SW 1271 (cell line): ENCODE measurements around the gene NFKBIZ.

Experiments used
- DNase-seq, 2 experiments: peaks; one replicate each; lab custom pipeline; 2025; lab: John Stamatoyannopoulos, UW

Gene NFKBIZ

GRCh38 chr3:101827211-101828174 is 21.8 kb upstream of the NFKBIZ start:
- DNase-seq, result peak; percentile 61 to 85

- no peak for DNase-seq
Observed at GRCh38 chr3:101828276-101828675, 21.0 kb upstream of the NFKBIZ start.

- DNase-seq, result no peak
Observed at GRCh38 chr3:101828691-101829436, 20.4 kb upstream of the NFKBIZ start.

GRCh38 chr3:101829437-101829830 is 19.9 kb upstream of the NFKBIZ start:
- no peak for DNase-seq

- DNase-seq, result no peak
Observed at GRCh38 chr3:101829874-101830273, 19.4 kb upstream of the NFKBIZ start.

- no peak for DNase-seq
Observed at GRCh38 chr3:101833446-101833974, 15.8 kb upstream of the NFKBIZ start.

- DNase-seq, result no peak
Observed at GRCh38 chr3:101835676-101836075, 13.6 kb upstream of the NFKBIZ start.

GRCh38 chr3:101836160-101836559 is 13.2 kb upstream of the NFKBIZ start:
- DNase-seq, result no peak

GRCh38 chr3:101836652-101837598 is 12.4 kb upstream of the NFKBIZ start:
- DNase-seq, result no peak

- no peak for DNase-seq
Observed at GRCh38 chr3:101838691-101839090, 10.6 kb upstream of the NFKBIZ start.

GRCh38 chr3:101840066-101840465 is 9.2 kb upstream of the NFKBIZ start:
- DNase-seq, result no peak

- DNase-seq, result peak; percentile 17 to 37
Observed at GRCh38 chr3:101842245-101842934, 6.9 kb upstream of the NFKBIZ start.

- DNase-seq, result no peak
Observed at GRCh38 chr3:101842935-101843330, 6.4 kb upstream of the NFKBIZ start.

GRCh38 chr3:101845425-101845824 is 3.9 kb upstream of the NFKBIZ start:
- DNase-seq, result no peak

- no peak for DNase-seq
Observed at GRCh38 chr3:101846709-101847108, 2.6 kb upstream of the NFKBIZ start.

- DNase-seq, result no peak
Observed at GRCh38 chr3:101847328-101847727, 2.0 kb upstream of the NFKBIZ start.

- no peak for DNase-seq
Observed at GRCh38 chr3:101848326-101848725, 988 bp upstream of the NFKBIZ start.

- peak in 1 of 2 experiments; percentile 24 for DNase-seq
Observed at GRCh38 chr3:101849714-101850245, 466 bp downstream of the NFKBIZ start.

- peak in 1 of 2 experiments; percentile 34 for DNase-seq
Observed at GRCh38 chr3:101850246-101851051, 1.1 kb downstream of the NFKBIZ start.
